ENCODE measurements around the gene TNFRSF4. TPM values are rescaled to one million over a fixed set of nuclear protein-coding genes. Genes with fewer than 3 reads are reported as not detected.
A peak's percentile ranks its signal among the peaks of the same experiment; 100 is the strongest.

Gene TNFRSF4
- total and polyA plus RNA-seq, 2 of the 13 experiments (the other 11 are each of a cell fraction or from before 2014, with no cell fraction given): not detected

DNA sequence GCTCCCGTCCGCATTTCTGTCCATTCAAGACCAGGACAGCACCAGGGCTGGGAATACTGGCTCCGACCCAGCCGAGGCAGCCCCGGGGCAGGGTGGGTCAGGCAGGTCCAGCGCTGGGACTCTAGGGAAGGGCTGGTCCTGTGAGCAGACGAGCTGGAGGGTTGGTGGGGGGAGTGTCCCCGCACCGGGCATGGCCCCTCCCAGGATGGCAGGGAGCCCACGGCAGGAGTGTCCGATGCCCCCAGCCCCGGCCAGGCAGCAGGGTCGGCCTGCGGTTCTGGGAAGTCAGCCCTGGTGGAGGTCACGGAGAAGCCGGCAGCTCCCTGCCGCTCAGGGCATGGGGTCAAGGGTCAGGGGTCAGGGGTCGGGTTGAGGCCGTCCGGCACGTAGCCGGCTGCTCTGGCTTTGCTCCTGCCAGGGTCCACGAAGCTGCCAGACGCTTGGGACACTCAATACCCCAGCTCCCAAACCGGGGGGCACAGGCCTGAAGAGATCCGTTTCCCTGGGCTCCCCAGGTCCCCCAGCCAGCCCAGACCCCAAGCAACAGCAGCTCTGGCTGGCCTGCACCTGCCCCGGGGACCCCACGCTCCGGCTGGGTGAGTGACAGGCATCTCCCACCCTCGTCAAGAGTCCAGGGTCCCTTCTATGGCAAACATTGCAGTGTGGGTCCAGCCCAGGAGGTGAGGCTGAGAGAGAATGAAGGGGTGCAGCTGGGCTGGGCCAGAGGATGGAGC is 25.8 kb upstream of the TNFRSF4 start (continued):
- no peak; the same call in 1 of the 2 replicates for TF ChIP-seq ZC3H13 (CRISPR knock-in tag; IDR thresholded peaks at IDR 0.05)
- TF ChIP-seq, protein P1, sequence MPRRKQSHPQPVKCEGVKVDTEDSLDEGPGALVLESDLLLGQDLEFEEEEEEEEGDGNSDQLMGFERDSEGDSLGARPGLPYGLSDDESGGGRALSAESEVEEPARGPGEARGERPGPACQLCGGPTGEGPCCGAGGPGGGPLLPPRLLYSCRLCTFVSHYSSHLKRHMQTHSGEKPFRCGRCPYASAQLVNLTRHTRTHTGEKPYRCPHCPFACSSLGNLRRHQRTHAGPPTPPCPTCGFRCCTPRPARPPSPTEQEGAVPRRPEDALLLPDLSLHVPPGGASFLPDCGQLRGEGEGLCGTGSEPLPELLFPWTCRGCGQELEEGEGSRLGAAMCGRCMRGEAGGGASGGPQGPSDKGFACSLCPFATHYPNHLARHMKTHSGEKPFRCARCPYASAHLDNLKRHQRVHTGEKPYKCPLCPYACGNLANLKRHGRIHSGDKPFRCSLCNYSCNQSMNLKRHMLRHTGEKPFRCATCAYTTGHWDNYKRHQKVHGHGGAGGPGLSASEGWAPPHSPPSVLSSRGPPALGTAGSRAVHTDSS (CRISPR knock-in tag; conservative IDR thresholded peaks at IDR 0.05): 0 out of 2 replicates have a peak, but pooled peaks have one; percentile 54
- TF ChIP-seq ZNF598 (CRISPR knock-in tag; IDR thresholded peaks at IDR 0.05; ENCODE audit: borderline replicate concordance): no peak
- peak; percentile 69; the same call in 1 of the 2 replicates for TF ChIP-seq ZNF605 (CRISPR knock-in tag; IDR thresholded peaks at IDR 0.05)
- TF ChIP-seq CREB1 (IDR thresholded peaks at IDR 0.05): no peak
- 0 out of 2 replicates have a peak, but pooled peaks have one; percentile 29 for TF ChIP-seq CREB1 (CRISPR knock-in tag; IDR thresholded peaks at IDR 0.05)
- peak; percentile 81 for TF ChIP-seq ZNF564 (CRISPR knock-in tag; IDR thresholded peaks at IDR 0.05)
- peak; percentile 73; the same call in 1 of the 2 replicates for TF ChIP-seq ZBTB20 (CRISPR knock-in tag; IDR thresholded peaks at IDR 0.05; ENCODE audit: borderline replicate concordance, low read depth)
- no peak for TF ChIP-seq YEATS4 (CRISPR knock-in tag; IDR thresholded peaks at IDR 0.05; ENCODE audit: borderline replicate concordance)
- peak; percentile 86 for TF ChIP-seq HDAC1 (CRISPR knock-in tag; IDR thresholded peaks at IDR 0.05)
- TF ChIP-seq RXRA (CRISPR knock-in tag; IDR thresholded peaks at IDR 0.05): peak; percentile 92
- TF ChIP-seq TEAD3 (CRISPR knock-in tag; optimal IDR thresholded peaks at IDR 0.05; ENCODE audit: borderline replicate concordance): no peak
- no peak for TF ChIP-seq SRSF4 (IDR thresholded peaks at IDR 0.05; ENCODE audit: low read depth, low read length, poor library complexity, severe bottlenecking)
- TF ChIP-seq, protein P2, sequence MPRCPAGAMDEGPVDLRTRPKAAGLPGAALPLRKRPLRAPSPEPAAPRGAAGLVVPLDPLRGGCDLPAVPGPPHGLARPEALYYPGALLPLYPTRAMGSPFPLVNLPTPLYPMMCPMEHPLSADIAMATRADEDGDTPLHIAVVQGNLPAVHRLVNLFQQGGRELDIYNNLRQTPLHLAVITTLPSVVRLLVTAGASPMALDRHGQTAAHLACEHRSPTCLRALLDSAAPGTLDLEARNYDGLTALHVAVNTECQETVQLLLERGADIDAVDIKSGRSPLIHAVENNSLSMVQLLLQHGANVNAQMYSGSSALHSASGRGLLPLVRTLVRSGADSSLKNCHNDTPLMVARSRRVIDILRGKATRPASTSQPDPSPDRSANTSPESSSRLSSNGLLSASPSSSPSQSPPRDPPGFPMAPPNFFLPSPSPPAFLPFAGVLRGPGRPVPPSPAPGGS (CRISPR knock-in tag; IDR thresholded peaks at IDR 0.05): no peak
- TF ChIP-seq HHEX (CRISPR knock-in tag; IDR thresholded peaks at IDR 0.05): 0 out of 2 replicates have a peak, but pooled peaks have one; percentile 24
- no peak for TF ChIP-seq DR1 (CRISPR knock-in tag; IDR thresholded peaks at IDR 0.05)
- TF ChIP-seq, protein P3, sequence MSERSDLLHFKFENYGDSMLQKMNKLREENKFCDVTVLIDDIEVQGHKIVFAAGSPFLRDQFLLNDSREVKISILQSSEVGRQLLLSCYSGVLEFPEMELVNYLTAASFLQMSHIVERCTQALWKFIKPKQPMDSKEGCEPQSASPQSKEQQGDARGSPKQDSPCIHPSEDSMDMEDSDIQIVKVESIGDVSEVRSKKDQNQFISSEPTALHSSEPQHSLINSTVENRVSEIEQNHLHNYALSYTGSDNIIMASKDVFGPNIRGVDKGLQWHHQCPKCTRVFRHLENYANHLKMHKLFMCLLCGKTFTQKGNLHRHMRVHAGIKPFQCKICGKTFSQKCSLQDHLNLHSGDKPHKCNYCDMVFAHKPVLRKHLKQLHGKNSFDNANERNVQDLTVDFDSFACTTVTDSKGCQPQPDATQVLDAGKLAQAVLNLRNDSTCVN (CRISPR knock-in tag; IDR thresholded peaks at IDR 0.05; ENCODE audit: borderline replicate concordance): no peak
- TF ChIP-seq KDM3A (CRISPR knock-in tag; IDR thresholded peaks at IDR 0.05; ENCODE audit: low read depth): no peak; the same call in 1 of the 2 replicates
- no peak for TF ChIP-seq MED8 (CRISPR knock-in tag; IDR thresholded peaks at IDR 0.05; ENCODE audit: insufficient replicate concordance)
- TF ChIP-seq EP300 (IDR thresholded peaks at IDR 0.05; ENCODE audit: low read depth in 2 of 2, low read length in 2 of 2): no peak
- no peak for TF ChIP-seq EP300 (CRISPR knock-in tag; IDR thresholded peaks at IDR 0.05; ENCODE audit: borderline replicate concordance)
- no peak for TF ChIP-seq MTF2 (CRISPR knock-in tag; IDR thresholded peaks at IDR 0.05; ENCODE audit: borderline replicate concordance)
- TF ChIP-seq XBP1 (CRISPR knock-in tag; IDR thresholded peaks at IDR 0.05): no peak
- no peak for TF ChIP-seq PAWR (CRISPR knock-in tag; IDR thresholded peaks at IDR 0.05; ENCODE audit: borderline replicate concordance)
- TF ChIP-seq, protein P4, sequence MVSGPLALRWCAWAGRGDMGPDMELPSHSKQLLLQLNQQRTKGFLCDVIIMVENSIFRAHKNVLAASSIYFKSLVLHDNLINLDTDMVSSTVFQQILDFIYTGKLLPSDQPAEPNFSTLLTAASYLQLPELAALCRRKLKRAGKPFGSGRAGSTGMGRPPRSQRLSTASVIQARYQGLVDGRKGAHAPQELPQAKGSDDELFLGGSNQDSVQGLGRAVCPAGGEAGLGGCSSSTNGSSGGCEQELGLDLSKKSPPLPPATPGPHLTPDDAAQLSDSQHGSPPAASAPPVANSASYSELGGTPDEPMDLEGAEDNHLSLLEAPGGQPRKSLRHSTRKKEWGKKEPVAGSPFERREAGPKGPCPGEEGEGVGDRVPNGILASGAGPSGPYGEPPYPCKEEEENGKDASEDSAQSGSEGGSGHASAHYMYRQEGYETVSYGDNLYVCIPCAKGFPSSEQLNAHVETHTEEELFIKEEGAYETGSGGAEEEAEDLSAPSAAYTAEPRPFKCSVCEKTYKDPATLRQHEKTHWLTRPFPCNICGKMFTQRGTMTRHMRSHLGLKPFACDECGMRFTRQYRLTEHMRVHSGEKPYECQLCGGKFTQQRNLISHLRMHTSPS (CRISPR knock-in tag; IDR thresholded peaks at IDR 0.05; ENCODE audit: low read depth): peak; percentile 94
